GM12878 (cell line): Measurements from ENCODE around the gene FLT4. TPM values are rescaled to one million over a fixed set of nuclear protein-coding genes. Genes with fewer than 3 reads are reported as not detected.

ENCODE experiments used
- ATAC-seq: fragments of 200-7000 bp; cut with Tn5 transposase; 3 replicates; pipeline ENCODE4 v1.9.1; 2020; ENCODE audit warnings: mild to moderate bottlenecking, moderate library complexity
- BruUV-seq: library from RNA; stranded (reverse); fragments of 400-500 nt; replicated peaks from 2 replicates; lab custom pipeline; 2021; lab: Mats Ljungman, UMichigan
- CTCF ChIA-PET: fragments of 300-600 bp; sonication (Branson Sonifier 250); formaldehyde crosslinking; extraction: SDS; loops from one replicate; lab custom pipeline; 2021; ENCODE audit warnings: inconsistent platforms; lab: Yijun Ruan, JAX
- POLR2A ChIA-PET: fragments of 350-600 bp; formaldehyde crosslinking; extraction: SDS; loops from one replicate; lab custom pipeline; 2021; ENCODE audit warnings: inconsistent platforms; lab: Charles Lee
- RAD21 ChIA-PET: fragments of 300-600 bp; sonication (Branson Sonifier 250); formaldehyde crosslinking; loops from one replicate; lab custom pipeline; 2023; ENCODE audit warnings: antibody characterized with exemption; ENCODE audit not compliant: unreplicated experiment; lab: Charles Lee
- SMC1A ChIA-PET: fragments of 300-600 bp; sonication (Branson Sonifier 250); formaldehyde crosslinking; loops from one replicate; lab custom pipeline; 2023; ENCODE audit not compliant: unreplicated experiment, uncharacterized antibody; lab: Charles Lee
- DNase-seq: peaks from one replicate; pipeline ENCODE4 v3.0.0-alpha.2; 2011; ENCODE audit warnings: low read depth, low spot score
- FAIRE-seq: peaks from 3 replicates; lab custom pipeline; 2011; peaks lifted over from hg19 to GRCh38; lab: Jason Lieb, UNC
- H2AFZ ChIP-seq: 2 replicates; pipeline ENCODE4 v1.6.0; 2011; ENCODE audit warnings: low read depth, low read length, control low read depth; ENCODE audit not compliant: control insufficient read depth
- H3K27ac ChIP-seq: 2 replicates; pipeline ENCODE4 v1.5.1; 2011; ENCODE audit warnings: control low read depth; ENCODE audit not compliant: control insufficient read depth, insufficient read depth
- H3K27me3 ChIP-seq, 2 experiments: replicated peaks in 1 of 2; 2 replicates each; pipeline versions ENCODE4 v1.6.0 to v1.6.1; 2011; ENCODE audit warnings: low read length in 1 of 2; ENCODE audit not compliant: control insufficient read depth in 2 of 2, insufficient read depth in 2 of 2
- H3K36me3 ChIP-seq, 2 experiments: 2 replicates each; pipeline ENCODE4 v1.5.1; 2011; ENCODE audit warnings: low read length in 1 of 2; ENCODE audit not compliant: control insufficient read depth in 2 of 2, insufficient read depth in 2 of 2
- H3K4me1 ChIP-seq: 2 replicates; pipeline ENCODE4 v1.6.1; 2011; ENCODE audit warnings: mild to moderate bottlenecking, low read length, moderate library complexity, mixed read lengths; ENCODE audit not compliant: control insufficient read depth, insufficient read depth
- H3K4me2 ChIP-seq: 2 replicates; pipeline ENCODE4 v1.6.0; 2011; ENCODE audit warnings: control low read depth; ENCODE audit not compliant: control insufficient read depth, insufficient read depth
- H3K4me3 ChIP-seq: fragments of 200-600 bp; sonication (generic); 2 replicates; pipeline ENCODE4 v1.5.1; 2016
- H3K79me2 ChIP-seq: 2 replicates; pipeline ENCODE4 v1.6.0; 2011; ENCODE audit warnings: low read length; ENCODE audit not compliant: control insufficient read depth, insufficient read depth
- H3K9ac ChIP-seq: 2 replicates; pipeline ENCODE4 v1.8.0; 2011; ENCODE audit warnings: low read length, control low read depth, mixed read lengths; ENCODE audit not compliant: control insufficient read depth, insufficient read depth
- H3K9me3 ChIP-seq: replicated peaks from 3 replicates; pipeline ENCODE4 v1.5.1; 2011; ENCODE audit warnings: mild to moderate bottlenecking, low read length; ENCODE audit not compliant: control insufficient read depth, insufficient read depth
- H4K20me1 ChIP-seq: 2 replicates; pipeline ENCODE4 v1.6.0; 2011; ENCODE audit not compliant: control insufficient read depth, insufficient read depth
- CBFB ChIP-seq: IDR thresholded peaks from 2 replicates; pipeline ENCODE4 v1.6.1; 2016; ENCODE audit warnings: antibody characterized with exemption, low read depth
- CHD2 ChIP-seq: IDR thresholded peaks from 2 replicates; pipeline ENCODE4 v1.6.1; 2011; ENCODE audit warnings: low read depth, low read length, improper control_type of control experiment, borderline replicate concordance
- ESRRA ChIP-seq: IDR thresholded peaks from 2 replicates; pipeline ENCODE4 v1.6.1; 2012; ENCODE audit warnings: mild to moderate bottlenecking, low read length, improper control_type of control experiment
- ETV6 ChIP-seq, 2 experiments: fragments of 450-650 bp in 1 of 2; IDR thresholded peaks in 1 of 2; conservative IDR thresholded peaks in 1 of 2; 2 replicates each; pipeline ENCODE4 v1.6.1; 2014; ENCODE audit warnings: antibody characterized with exemption in 1 of 2, borderline replicate concordance in 1 of 2, low read depth in 1 of 2, mild to moderate bottlenecking in 1 of 2, moderate library complexity in 1 of 2
- HSF1 ChIP-seq: fragments of 150-350 bp; IDR thresholded peaks from 2 replicates; pipeline ENCODE4 v1.6.1; 2014; ENCODE audit warnings: mild to moderate bottlenecking, low read depth, low read length
- IRF3 ChIP-seq: fragments of 450-650 bp; IDR thresholded peaks from 2 replicates; pipeline ENCODE4 v1.6.1; 2014; ENCODE audit warnings: mild to moderate bottlenecking
- NFYA ChIP-seq: IDR thresholded peaks from 2 replicates; pipeline ENCODE4 v1.6.1; 2011; ENCODE audit warnings: low read depth, mild to moderate bottlenecking, low read length, improper control_type of control experiment, borderline replicate concordance
- PAX8 ChIP-seq: fragments of 450-650 bp; IDR thresholded peaks from 2 replicates; pipeline ENCODE4 v1.6.1; 2017; ENCODE audit warnings: mild to moderate bottlenecking, moderate library complexity
- POLR2A ChIP-seq: IDR thresholded peaks from 2 replicates; pipeline ENCODE4 v1.6.1; 2011; ENCODE audit warnings: low read depth, mild to moderate bottlenecking, low read length
- POLR2AphosphoS2 ChIP-seq: IDR thresholded peaks from 2 replicates; pipeline ENCODE4 v1.6.1; 2011; ENCODE audit warnings: low read depth, mild to moderate bottlenecking, low read length, improper control_type of control experiment, moderate library complexity
- RELA ChIP-seq: fragments of 450-650 bp; IDR thresholded peaks from 2 replicates; pipeline ENCODE4 v1.8.0; 2014; ENCODE audit warnings: borderline replicate concordance; ENCODE audit not compliant: partially characterized antibody
- USF1 ChIP-seq: IDR thresholded peaks from 2 replicates; pipeline ENCODE4 v1.6.1; 2011; ENCODE audit warnings: borderline replicate concordance, low read depth, mild to moderate bottlenecking, moderate library complexity, mixed read lengths, low read length; ENCODE audit not compliant: insufficient read depth; ENCODE audit errors: extremely low read length
- WRNIP1 ChIP-seq: IDR thresholded peaks from 2 replicates; pipeline ENCODE4 v1.6.1; 2011; ENCODE audit warnings: low read depth, low read length, improper control_type of control experiment, borderline replicate concordance
- YBX1 ChIP-seq: fragments of 450-650 bp; IDR thresholded peaks from 2 replicates; pipeline ENCODE4 v1.6.1; 2016; ENCODE audit warnings: antibody characterized with exemption
- YY1 ChIP-seq: IDR thresholded peaks from 2 replicates; pipeline ENCODE4 v1.6.1; 2011; ENCODE audit warnings: low read depth, mild to moderate bottlenecking, low read length
- ZBTB11 ChIP-seq: fragments of 450-650 bp; formaldehyde crosslinking; IDR thresholded peaks from 2 replicates; pipeline ENCODE4 v1.5.0; 2022; ENCODE audit warnings: mild to moderate bottlenecking, missing genetic modification characterization
- WGBS: methylation state at CpG from one replicate; pipeline ENCODE4 v1.1.6; 2016; ENCODE audit warnings: low lambda C conversion rate; ENCODE audit not compliant: insufficient replicate concordance, insufficient coverage; ENCODE audit errors: missing lambda C conversion rate; 5-methylcytosine and 5-hydroxymethylcytosine counted together
- in situ Hi-C: fragments of 300-500 bp; cut with MboI; formaldehyde crosslinking; loops from 9 replicates; pipeline ENCODE4 v1.14.3; 2018; ENCODE audit warnings: mixed read lengths
- intact Hi-C: fragments of 100-400 bp; cut with micrococcal nuclease; formaldehyde crosslinking; loops from one replicate; pipeline ENCODE4 v1.14.2; 2022; ENCODE audit not compliant: unreplicated experiment
- polyA plus RNA-seq, 11 experiments: library from polyadenylated mRNA; depleted of rRNA in 4 of 11; unstranded in 6 of 11; stranded (reverse) in 5 of 11; fragments of >200 nt; fragmentation: Nextera tagmentation in 4 of 11; fragmentation: Illumina TruSeq in 1 of 11; extraction: Ambion mirVana in 4 of 11; extraction: Trizol in 1 of 11; gene quantifications; 1 replicate in 1 of 11; 2 replicates in 10 of 11; pipeline versions ENCODE4 v1.2.1 to v1.2.3, GENCODE V29; 2011 to 2016; ENCODE audit warnings: inconsistent platforms in 2 of 11, missing spikeins in 2 of 11, low read depth in 1 of 11
- total RNA-seq, 4 experiments: library from RNA; depleted of rRNA in 3 of 4; stranded (reverse); fragments of >200 nt in 3 of 4; fragmentation: Illumina TruSeq in 1 of 4; extraction: Trizol in 1 of 4; gene quantifications; 2 replicates each; pipeline versions ENCODE4 v1.2.1 to v1.2.3, GENCODE V29; 2013 to 2021

Gene FLT4
- total and polyA plus RNA-seq, 10 of the 15 experiments (the other 5 are each of a cell fraction or from before 2014, with no cell fraction given), result 0.18 TPM; not detected in 9

GRCh38 chr5:180690562-180690961 lies 41.2 kb upstream of the FLT4 start:
- TF ChIP-seq WRNIP1 (no peak), POLR2A (no peak), ZBTB11 (no peak), RELA (no peak), PAX8 (no peak), ESRRA (no peak), YY1 (no peak), YBX1 (no peak), ETV6 (conservative IDR thresholded peaks at IDR 0.05 in 1 of 2, IDR thresholded peaks at IDR 0.05 in 1 of 2; ENCODE audit: borderline replicate concordance in 1 of 2, low read depth in 1 of 2) (no peak), CHD2 (no peak), NFYA (no peak), USF1 (no peak), IRF3 (no peak), HSF1 (no peak), POLR2AphosphoS2 (no peak), CBFB (no peak)
- in situ Hi-C loops (no loop called here), intact Hi-C loops (no loop called here)
- H2AFZ ChIP-seq, result no peak overlapping the region
- no peaks in the 10 kb centered on the region for H4K20me1 ChIP-seq
- H3K9me3 ChIP-seq, result no peaks in the 10 kb centered on the region
- no peak overlapping the region for H3K9ac ChIP-seq
- no peaks in the 10 kb centered on the region for H3K4me1 ChIP-seq
- H3K79me2 ChIP-seq, result no peaks in the 10 kb centered on the region
- no peaks in the 10 kb centered on the region; a peak in 1 of 4 replicates for H3K27me3 ChIP-seq
- WGBS, result 30% methylated on average over 6 of the region's 6 CpGs
- POLR2A ChIA-PET, result no interaction called here
- no peak for FAIRE-seq
- no peak for DNase-seq
- RAD21 ChIA-PET, result no interaction called here
- H3K4me3 ChIP-seq, result no peak overlapping the region
- SMC1A ChIA-PET, result no interaction called here
- H3K27ac ChIP-seq, result no peak overlapping the region
- no peaks in the 10 kb centered on the region for H3K36me3 ChIP-seq
- ATAC-seq, result no peak
- H3K4me2 ChIP-seq, result no peak overlapping the region
- BruUV-seq, result no TSS peak
- CTCF ChIA-PET, result interaction anchor here (1.3 kb wide), 1 partner anchor 28 kb away, joined by 3 read pairs; no protein-coding TSS in a partner anchor
